SIG-M5 (cell line): ENCODE data around the gene THAP9.
A peak's percentile ranks its signal among the peaks of the same experiment; 100 is the strongest.
"Not testable (repeated sequence)": the region's sequence is repeated elsewhere in the genome, so short reads cannot be mapped to it uniquely, and the experiment has no call there.

Experiments
- DNase-seq: peaks from one replicate; lab custom pipeline; 2025; lab: John Stamatoyannopoulos, UW

THAP9 gene

GRCh38 chr4:82900411-82901182 lies at the start of gene THAP9:
Gene THAP9, plus strand, starts transcription at chr4:82900735. Its CDS starts 68 bp downstream, at chr4:82900803.
- DNase-seq, result peak; percentile 98

GRCh38 chr4:82851318-82851717 lies 49.2 kb upstream of the THAP9 start:
- DNase-seq, result no peak

GRCh38 chr4:82851885-82852750 lies 48.4 kb upstream of the THAP9 start:
- no peak for DNase-seq

- no peak for DNase-seq
These were observed 47.7 kb upstream of the THAP9 start for GRCh38 chr4:82852751-82853285.

GRCh38 chr4:82860487-82860886 lies 40.0 kb upstream of the THAP9 start:
- DNase-seq, result not testable (repeated sequence)

GRCh38 chr4:82861529-82861928 lies 39.0 kb upstream of the THAP9 start:
- no peak for DNase-seq

GRCh38 chr4:82864336-82864979 lies 36.1 kb upstream of the THAP9 start:
- no peak for DNase-seq

GRCh38 chr4:82865592-82865991 lies 34.9 kb upstream of the THAP9 start:
- DNase-seq, result peak; percentile 68

- DNase-seq, result not testable (repeated sequence)
These were observed 34.5 kb upstream of the THAP9 start for GRCh38 chr4:82866033-82866432.

- DNase-seq, result no peak
These were observed 33.7 kb upstream of the THAP9 start for GRCh38 chr4:82866706-82867385.

- no peak for DNase-seq
These were observed 32.0 kb upstream of the THAP9 start for GRCh38 chr4:82868572-82868971.

GRCh38 chr4:82885410-82885809 lies 15.1 kb upstream of the THAP9 start:
- no peak for DNase-seq

- no peak for DNase-seq
These were observed 14.2 kb upstream of the THAP9 start for GRCh38 chr4:82886147-82886942.

- no peak for DNase-seq
These were observed 11.2 kb upstream of the THAP9 start for GRCh38 chr4:82889287-82889686.

GRCh38 chr4:82890528-82890900 lies 10.0 kb upstream of the THAP9 start:
- no peak for DNase-seq

GRCh38 chr4:82890901-82891706 lies 9.4 kb upstream of the THAP9 start, which contains the start of gene SEC31A:
Gene SEC31A, minus strand, starts transcription at chr4:82891153. Its CDS starts 9,217 bp downstream, at chr4:82881936.
- peak; percentile 71 for DNase-seq

- DNase-seq, result no peak
These were observed 8.6 kb upstream of the THAP9 start for GRCh38 chr4:82891707-82892466.

- DNase-seq, result no peak
These were observed 8.1 kb upstream of the THAP9 start for GRCh38 chr4:82892467-82892802.

GRCh38 chr4:82893942-82894341 lies 6.6 kb upstream of the THAP9 start:
- no peak for DNase-seq
